Measurements from ENCODE around the gene GAD1.

DNA sequence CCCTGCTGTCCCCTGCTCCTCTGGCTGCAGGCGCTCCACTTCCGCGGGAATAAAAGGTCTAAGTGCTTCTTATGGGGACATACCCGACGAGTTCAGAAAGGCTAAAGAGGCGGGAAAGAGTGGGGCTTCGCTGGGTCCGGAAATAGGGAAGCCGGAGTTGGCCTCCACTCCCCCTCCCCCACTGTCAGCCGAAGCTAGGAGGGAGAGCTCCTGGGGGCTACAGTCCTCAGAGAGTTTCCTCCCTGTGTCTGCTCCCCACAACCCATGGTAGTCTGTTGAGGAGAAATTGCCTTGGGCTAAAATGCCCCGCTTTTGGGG lies 7.2 kb downstream of the GAD1 start:
- TF ChIP-seq, protein P1, sequence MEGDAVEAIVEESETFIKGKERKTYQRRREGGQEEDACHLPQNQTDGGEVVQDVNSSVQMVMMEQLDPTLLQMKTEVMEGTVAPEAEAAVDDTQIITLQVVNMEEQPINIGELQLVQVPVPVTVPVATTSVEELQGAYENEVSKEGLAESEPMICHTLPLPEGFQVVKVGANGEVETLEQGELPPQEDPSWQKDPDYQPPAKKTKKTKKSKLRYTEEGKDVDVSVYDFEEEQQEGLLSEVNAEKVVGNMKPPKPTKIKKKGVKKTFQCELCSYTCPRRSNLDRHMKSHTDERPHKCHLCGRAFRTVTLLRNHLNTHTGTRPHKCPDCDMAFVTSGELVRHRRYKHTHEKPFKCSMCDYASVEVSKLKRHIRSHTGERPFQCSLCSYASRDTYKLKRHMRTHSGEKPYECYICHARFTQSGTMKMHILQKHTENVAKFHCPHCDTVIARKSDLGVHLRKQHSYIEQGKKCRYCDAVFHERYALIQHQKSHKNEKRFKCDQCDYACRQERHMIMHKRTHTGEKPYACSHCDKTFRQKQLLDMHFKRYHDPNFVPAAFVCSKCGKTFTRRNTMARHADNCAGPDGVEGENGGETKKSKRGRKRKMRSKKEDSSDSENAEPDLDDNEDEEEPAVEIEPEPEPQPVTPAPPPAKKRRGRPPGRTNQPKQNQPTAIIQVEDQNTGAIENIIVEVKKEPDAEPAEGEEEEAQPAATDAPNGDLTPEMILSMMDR (IDR thresholded peaks at IDR 0.05) = no peak
- TF ChIP-seq POLR2A (IDR thresholded peaks at IDR 0.05) (no peak), POLR2AphosphoS5 (IDR thresholded peaks at IDR 0.05) (no peak), EP300 (IDR thresholded peaks at IDR 0.05) (no peak)

Data from suprapubic skin (tissue), 4 donors.